Measurements from ENCODE around the gene NKX1-2.
"Not testable (repeated sequence)": the region's sequence is repeated elsewhere in the genome, so short reads cannot be mapped to it uniquely, and the experiment has no call there.

NKX1-2 gene

GRCh38 chr10:124449170-124450011 is 444 bp downstream of the NKX1-2 start:
- DNase-seq (ENCODE audit: low spot score), result peak; percentile 13

DNA sequence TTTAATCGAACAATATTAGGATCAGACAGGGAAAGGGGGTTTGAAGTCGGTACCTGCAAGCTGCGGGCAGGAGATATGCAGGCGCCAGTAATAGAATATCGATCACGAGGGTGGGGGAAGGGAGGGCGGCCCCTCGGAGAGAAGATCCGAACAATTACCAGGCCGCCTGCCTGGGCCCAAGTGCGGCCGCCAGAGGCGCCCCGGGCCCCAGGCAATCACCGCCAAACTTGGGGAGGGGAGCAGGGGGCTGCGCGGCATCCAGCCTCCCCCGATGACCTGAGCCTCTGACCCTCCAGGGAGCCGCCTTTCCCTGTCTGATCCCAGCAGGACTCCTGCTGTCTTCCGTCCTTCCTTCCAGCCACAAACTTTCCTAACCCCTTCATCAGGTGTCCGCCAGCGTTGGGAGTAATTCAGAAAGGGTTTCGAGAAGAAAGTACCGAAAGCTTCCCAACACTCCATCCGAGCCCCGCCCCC is 1.1 kb downstream of the NKX1-2 start:
- no peak for DNase-seq (ENCODE audit: low spot score)

DNA sequence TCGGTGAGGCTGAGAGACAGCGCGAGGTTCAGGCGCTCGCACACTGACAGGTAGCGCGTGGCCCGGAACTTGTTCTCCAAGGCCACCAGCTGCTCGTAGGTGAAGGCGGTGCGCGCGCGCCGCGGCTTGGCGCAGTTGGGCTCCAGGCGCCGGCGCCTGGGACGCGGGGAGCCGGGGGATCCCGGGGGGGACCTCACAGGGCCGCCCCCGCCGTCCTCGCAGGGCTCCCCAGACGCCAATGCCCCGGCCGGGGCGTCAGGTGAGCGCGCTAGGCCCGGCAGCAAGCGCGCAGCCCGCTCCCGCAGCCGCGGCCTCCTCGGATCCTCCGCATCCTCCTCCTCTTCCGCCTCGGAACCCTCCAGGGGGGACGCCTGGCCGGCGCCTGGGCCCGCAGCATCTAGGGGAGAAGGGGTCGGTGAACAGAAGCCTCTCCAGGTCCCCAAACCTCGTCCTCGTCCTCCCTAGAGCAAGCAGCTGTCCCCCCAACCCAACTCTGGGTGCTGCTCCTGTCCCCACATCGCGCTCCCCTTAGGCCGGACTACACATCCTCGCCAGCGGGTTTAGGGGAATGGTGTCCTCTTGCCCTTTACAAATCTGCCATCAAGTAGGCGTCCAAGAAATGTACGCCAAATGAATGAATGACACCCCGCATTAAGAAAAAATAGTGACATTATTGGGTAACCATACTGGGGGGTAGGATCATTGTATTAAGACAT is 1.9 kb downstream of the NKX1-2 start:
- DNase-seq (ENCODE audit: low spot score), result no peak

DNA sequence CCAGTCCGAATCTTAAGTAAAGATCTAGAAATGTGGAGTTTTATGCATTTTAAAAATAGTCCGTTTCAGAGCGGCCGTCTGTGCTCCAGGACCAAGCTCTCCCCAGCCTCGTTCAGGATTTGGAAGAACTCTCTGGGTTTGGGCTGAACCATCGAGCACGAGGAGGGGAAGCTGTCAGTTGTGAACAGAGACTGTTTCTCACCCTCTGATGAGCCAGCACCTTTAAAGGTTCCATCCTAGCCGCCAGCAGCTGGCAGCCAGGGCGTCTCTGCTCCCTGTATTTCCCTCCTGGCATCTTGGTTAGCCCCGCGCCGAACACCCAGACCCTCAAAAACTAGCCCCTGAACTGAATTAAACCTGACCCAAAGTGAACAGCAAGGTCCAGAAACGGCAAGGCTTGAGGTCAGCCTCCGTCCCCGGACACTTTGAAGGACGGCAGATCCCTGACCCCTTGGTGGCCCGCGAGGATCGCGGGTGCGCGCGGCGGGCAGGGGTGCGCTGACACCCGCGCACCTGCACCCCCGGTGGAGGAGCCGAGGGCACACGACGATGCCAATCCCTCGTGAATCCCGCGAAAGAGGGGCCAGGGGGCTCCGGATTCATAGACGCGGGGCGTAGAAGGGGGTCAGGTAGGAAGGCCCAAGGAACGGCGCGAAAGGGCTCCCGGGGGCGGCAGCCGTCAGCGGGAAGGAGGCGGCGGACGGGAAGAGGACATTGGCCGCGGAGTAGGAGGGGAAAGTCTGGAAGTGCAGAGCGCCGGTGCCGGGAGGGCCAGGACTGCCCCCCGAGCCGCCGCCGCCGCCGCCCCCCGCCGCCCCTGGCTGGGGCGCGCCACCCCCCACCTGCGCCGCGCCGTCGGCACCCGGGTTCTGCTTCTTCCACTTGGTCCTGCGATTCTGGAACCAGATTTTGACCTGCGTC is 2.7 kb downstream of the NKX1-2 start:
- no peak for DNase-seq (ENCODE audit: low spot score)

GRCh38 chr10:124441694-124442093 is 8.1 kb downstream of the NKX1-2 start:
- DNase-seq (ENCODE audit: low spot score), result not testable (repeated sequence)

DNA sequence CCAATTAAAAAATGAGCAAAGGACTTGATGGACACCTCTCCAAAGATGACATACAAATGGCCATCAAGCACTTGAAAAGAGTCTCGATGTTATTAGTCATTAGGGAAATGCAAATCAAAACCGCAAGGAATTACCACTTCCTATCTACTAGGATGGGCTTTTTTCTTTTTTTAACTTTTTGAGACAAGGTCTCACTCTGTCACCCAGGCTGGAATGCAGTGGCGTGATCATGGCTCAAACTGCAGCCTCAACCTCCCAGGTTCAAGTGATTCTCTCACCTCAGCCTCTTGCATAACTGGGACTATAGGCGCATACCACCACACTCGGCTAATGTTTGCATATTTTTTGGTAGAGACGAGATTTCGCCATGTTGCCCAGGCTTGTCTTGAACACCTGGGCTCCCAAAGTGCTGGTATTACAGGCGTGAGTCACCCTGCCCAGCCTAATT is 13.6 kb downstream of the NKX1-2 start:
- DNase-seq (ENCODE audit: low spot score), result no peak

- DNase-seq (ENCODE audit: low spot score), result not testable (repeated sequence)
These were observed 14.2 kb downstream of the NKX1-2 start for GRCh38 chr10:124435683-124436082.

GRCh38 chr10:124433461-124433860 is 16.4 kb downstream of the NKX1-2 start:
- no peak for DNase-seq (ENCODE audit: low spot score)

DNA sequence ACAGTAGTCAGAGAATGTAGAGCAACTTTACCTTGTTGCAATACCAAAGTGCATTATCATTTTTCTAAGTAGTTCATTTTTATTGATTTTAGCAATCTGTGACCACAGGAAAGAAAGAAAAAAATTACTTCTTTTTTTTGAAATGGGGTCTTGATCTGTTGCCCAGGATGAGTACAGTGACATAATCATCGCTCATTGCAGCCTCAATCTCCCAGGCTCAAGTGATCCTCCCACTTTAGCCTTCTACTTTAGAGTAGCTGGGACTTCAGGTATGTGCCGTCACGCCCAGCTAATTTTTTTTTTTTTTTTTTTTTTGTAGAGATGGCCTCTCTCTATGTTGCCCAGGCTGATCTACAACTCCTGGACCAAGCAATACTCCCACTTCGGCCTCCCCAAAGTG is 19.8 kb downstream of the NKX1-2 start:
- no peak for DNase-seq (ENCODE audit: low spot score)

DNA sequence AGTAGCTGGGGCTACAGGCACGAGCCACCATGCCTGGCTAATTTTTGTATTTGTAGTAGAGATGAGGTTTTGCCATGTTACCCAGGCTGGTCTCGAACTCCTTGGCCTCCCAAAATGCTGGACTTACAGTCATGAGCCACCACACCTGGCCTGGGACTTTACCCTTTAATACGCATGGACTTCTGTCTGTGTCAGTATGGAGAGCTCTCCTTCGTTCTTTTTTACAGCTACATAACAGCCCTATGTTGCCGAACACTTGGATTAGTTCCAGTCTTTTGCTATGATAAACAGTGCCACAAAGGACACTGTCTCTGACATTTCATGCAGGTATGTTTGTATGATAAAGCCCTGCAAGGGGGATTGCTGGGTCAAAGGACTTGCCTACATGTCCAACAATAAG is 20.3 kb downstream of the NKX1-2 start:
- no peak for DNase-seq (ENCODE audit: low spot score)

DNA sequence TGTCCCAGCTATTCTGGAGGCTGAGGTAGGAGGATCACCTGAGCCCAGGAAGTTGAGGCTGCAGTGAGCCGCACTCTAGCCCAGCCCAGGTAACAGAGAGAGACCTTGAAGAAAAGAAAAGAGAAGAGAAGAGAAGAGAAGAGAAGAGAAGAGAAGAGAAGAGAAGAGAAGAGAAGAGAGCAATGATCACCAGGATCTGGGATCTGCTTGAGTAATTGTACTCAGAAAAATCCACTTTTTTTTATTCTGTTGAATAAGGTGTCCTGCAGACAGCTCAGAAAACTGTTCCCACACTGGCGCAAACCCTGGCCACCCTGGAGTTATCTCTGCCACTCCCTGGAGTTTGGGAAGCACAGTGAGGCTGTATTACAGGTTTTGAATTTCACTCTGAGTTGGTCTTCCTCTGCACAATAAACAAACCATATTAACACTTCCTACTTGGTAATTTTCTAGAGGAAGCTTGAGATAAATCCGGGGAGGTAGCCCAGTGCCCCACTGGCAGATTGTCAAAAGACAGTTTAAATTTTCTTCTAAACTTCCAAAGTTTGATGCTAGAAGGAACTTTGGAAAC is 21.5 kb downstream of the NKX1-2 start:
- no peak for DNase-seq (ENCODE audit: low spot score)

DNA sequence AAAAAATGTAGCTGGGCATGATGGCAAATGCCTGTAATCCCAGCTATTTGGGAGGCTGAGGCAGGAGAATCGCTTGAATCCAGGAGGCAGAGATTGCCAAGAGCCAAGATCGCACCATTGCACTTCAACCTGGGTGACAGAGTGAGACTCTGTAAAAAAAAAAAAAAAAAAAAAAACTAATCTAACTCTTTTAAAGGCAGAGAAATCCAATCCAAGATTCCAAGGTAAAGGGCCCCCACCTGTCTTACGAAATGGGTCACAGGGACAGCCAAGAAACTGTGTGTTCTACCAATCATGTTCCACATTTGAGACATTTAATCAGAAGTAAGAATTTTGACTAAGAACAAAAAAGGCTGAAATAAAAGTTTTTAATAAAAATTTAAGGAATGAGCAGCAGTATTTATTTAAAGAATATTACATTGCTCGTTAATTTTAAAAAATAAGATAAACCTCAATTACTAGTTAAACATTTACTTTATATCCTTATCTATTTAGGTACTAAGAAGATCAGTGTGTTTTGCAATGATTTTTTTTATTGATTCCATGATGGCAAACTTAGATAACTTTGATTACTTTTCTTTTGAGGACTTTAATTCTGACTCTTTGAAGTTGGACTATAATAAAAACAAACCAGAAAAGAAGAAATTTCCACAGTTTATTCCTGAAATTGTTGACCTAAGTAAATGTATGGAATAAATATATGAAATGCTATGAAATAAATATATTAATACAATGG is 24.4 kb downstream of the NKX1-2 start:
- DNase-seq (ENCODE audit: low spot score), result no peak

- DNase-seq (ENCODE audit: low spot score), result no peak
These were observed 26.0 kb downstream of the NKX1-2 start for GRCh38 chr10:124423813-124424212.

GRCh38 chr10:124422742-124423141 is 27.1 kb downstream of the NKX1-2 start:
- DNase-seq (ENCODE audit: low spot score), result no peak

- no peak for DNase-seq (ENCODE audit: low spot score)
These were observed 29.6 kb downstream of the NKX1-2 start for GRCh38 chr10:124420254-124420653.

GRCh38 chr10:124419635-124420034 is 30.2 kb downstream of the NKX1-2 start:
- no peak for DNase-seq (ENCODE audit: low spot score)

- DNase-seq (ENCODE audit: low spot score), result peak; percentile 99
These were observed 30.9 kb downstream of the NKX1-2 start, which contains the start of gene OAT for GRCh38 chr10:124418726-124419501. TSS of gene OAT (minus strand) at chr10:124418923. CDS start at chr10:124412171, 6,752 bp downstream.

DNA sequence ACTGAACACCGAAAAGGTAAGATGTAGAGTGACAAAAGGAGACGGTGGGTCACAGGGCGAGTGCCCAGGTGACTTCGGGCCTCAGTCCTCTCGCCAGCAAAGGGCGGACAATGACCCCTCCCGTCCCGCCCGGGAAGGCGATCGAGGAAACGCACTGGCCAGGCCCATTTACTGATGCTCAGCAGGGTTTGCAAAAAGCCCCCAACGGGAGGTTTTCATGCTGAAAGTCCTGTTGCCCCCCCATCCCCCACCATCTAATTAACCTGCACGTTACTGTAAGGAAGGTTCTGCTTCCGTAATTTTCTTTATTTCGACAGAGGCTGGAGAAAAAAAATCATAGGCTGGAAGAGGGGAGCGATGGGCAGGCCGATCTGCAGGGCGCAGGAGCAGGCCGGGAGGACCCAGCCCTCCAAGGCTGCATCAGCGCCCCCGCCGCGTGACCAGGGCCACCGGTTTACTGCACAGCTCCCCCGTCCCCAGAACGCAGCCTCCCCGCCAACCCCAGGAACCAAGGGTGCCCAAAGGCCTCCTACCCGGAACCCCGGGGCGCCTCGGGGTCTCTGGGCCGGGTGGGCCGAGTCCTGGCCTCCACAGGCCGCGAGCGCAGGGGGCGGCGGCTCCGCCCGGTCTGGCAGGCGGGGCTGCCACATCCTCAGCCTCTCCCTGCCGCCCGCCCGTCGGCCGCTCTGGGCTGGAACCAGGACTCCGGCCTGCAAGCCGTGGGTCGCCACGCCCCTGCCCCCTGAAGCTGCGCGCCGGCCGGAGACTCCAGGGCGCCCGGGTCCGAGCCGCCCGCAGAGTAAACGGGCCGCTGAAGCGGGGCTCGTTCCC is 31.7 kb downstream of the NKX1-2 start:
- peak; percentile 87 for DNase-seq (ENCODE audit: low spot score)

GRCh38 chr10:124416733-124417132 is 33.1 kb downstream of the NKX1-2 start:
- peak; percentile 31 for DNase-seq (ENCODE audit: low spot score)
